DMS 273 (cell line): Measurements from ENCODE around the gene GPRIN2.
A peak's percentile ranks its signal among the peaks of the same experiment; 100 is the strongest.

Experiments used
- DNase-seq: peaks from one replicate; lab custom pipeline; 2025; ENCODE audit not compliant: unreplicated experiment; lab: John Stamatoyannopoulos, UW

GPRIN2 gene

GRCh38 chr10:46549171-46550075 is 7.0 kb downstream of the GPRIN2 start:
- DNase-seq, result no peak

GRCh38 chr10:46548498-46549090 is 7.9 kb downstream of the GPRIN2 start:
- no peak for DNase-seq

DNA sequence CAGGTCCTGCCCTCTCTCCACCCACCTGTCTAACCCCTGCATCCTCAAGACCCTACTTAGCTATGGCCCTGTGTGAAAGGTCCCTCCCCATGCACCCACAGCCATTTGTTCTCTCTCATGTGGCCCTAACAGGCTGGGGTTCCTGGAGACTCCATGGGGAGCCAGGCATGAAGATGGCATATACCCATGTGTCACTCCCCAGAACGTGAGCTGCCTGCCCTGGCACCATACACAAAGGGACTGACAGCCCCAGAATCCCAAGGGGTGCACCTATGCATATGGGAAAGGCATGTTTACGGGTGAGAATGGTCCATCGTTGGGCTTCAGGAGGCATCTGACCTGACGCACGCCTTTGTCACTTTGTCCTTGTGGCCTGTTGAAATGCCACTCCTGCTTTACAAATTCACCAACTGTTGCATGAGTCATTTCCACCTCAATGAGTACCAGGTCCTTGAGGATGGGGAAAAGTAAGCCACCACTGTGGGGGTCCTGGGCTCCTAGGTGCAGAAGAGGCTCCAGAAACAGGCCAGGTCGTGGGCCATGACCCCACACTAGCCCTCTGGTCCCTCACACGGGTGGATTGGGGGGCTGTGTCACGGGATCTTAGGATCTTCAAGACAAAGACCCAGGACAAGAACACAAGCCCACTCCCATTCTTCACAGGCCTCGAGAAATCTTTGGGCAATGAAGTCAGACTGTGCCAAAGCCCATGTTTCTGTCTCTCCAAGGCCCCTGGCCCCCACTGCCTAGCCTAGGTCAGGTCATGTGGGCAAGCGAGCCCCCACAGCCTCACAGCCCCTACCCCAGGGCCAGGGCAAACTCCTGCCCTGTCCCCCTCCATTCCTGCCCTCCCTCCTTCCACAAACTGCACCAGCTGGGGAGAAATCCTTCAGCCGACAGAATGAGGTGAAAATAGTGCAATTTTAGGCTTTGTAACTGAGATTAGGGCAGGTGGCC is 8.6 kb downstream of the GPRIN2 start:
- no peak for DNase-seq

DNA sequence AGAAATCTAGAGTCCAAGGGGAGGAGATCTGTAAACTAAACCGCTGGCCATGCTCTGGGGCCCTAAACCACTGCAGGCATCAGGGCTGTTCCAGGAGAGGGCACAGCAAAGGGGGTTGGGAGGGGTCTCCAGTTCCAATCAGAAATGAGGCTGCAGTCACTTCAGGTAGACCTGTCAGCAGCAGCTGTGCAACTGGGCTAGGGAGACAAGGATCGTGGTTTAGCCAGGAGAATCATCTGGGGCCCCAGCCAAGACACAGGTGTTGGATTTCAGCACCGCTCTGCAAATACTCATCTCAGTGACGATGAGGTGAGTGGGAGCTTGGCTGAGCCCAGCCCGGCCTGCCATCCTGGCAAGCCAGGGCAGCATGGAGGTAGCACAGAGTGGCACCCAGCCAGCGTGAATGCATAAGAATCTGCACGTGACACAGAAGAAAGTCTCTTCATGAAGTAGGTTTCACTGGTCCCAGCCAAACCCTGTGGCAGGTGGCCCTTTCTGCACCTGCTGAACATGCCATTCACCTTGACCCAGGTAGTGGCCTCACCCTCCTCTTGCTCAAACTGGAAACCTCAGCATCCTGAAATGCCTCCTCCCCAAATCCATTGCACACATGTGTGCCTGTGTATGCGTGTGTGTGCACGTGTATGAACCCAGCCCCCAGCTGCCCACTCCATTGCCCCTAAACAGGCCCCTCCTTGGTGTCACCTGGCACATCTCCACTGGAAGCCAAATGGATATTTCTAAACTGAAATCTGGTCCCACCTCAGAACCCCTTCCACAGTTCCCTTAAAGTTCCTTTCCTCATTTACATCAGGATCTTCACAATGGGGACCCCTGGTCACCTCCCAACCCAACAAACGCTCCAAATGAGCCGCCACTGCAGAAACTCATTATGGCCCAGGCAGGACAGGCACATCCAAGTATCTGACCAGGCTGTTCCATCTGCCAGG is 9.6 kb downstream of the GPRIN2 start:
- DNase-seq, result no peak

- DNase-seq, result no peak
Observed at GRCh38 chr10:46545861-46546590, 10.4 kb downstream of the GPRIN2 start.

- DNase-seq, result peak; percentile 61
Observed at GRCh38 chr10:46544989-46545791, 11.3 kb downstream of the GPRIN2 start.

DNA sequence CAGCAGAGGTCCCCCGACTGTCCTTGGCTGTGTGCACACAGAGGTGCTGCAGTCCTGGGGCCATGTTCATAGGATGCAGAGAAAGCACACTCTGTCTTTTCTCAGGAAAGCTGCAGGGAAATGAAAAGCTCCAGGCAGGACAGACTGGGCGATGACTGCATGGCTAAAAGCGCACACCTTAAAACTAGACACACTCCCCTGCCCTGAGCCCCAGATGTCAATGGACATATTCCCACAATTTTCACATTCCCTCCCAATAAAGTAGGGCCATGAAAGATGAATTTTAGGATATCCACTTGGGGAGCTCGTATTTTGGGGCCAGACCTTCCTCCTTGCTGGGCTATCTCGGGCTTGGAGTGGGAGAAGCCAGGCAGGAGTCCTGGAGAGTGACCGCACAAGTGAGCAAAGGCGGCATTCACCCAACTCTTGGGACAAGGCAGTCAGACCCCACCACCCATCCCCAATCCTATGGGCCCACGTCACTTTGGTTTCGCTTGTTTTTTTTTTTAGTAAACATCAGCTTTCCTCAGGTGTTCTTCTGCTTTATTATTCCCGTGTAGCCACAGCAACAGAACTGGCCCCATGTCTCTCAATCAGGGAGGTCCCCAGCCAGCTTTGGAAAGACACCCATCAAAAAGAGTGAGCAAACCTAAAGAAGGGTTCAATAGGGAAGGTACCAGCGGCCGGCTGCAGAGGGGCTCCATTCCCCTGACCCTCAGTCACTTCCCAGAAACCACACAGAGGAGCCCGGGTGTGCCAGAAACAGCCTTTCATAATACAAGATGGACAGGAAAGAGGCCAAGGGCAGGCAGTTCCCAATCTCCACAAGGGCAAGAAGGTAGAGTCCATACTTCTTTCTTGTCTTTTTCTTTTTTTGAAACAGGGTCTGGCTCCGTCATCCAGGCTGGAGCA is 12.7 kb downstream of the GPRIN2 start:
- no peak for DNase-seq

DNA sequence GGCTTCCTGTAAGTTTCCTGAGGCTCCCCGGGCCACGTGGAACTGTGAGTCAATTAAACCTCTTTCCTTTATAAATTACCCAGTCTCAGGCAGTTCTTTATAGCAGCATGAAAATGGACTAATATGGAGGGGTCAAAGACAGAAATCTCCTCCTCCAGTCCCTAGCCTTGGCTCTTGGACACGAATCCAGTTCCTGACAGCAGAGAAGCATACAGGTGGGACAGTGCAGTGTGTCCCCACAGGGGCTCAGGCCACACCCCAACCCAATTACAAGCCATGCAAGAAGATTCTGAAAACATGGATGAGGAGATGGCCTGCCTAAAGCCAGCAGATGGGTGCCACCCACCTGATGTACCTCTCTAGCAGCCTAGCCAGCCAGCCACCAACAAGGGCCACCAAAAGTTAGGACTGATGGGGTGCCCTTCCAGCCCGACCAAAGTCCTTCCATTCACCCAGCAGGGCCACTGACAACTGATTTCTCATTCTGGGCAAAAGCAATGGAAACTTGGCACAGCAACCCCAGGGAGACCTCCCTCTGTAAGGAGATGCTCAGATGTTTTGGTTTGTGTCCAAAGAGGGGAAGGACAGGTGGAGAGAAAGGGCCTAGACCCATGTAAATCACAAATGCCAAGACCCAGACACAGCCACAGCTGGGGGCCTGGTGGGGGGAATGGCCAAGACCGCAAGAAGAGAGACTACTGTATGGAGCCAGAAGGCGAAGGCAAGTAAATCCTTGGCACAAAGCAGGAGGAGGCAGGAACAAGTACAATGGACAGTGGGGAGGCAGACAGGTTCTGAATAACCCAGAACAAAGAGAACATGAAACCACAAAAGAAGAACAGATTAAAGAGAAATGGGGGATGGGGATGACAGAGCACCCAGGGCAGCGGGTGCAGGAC is 13.6 kb downstream of the GPRIN2 start:
- DNase-seq, result no peak

DNA sequence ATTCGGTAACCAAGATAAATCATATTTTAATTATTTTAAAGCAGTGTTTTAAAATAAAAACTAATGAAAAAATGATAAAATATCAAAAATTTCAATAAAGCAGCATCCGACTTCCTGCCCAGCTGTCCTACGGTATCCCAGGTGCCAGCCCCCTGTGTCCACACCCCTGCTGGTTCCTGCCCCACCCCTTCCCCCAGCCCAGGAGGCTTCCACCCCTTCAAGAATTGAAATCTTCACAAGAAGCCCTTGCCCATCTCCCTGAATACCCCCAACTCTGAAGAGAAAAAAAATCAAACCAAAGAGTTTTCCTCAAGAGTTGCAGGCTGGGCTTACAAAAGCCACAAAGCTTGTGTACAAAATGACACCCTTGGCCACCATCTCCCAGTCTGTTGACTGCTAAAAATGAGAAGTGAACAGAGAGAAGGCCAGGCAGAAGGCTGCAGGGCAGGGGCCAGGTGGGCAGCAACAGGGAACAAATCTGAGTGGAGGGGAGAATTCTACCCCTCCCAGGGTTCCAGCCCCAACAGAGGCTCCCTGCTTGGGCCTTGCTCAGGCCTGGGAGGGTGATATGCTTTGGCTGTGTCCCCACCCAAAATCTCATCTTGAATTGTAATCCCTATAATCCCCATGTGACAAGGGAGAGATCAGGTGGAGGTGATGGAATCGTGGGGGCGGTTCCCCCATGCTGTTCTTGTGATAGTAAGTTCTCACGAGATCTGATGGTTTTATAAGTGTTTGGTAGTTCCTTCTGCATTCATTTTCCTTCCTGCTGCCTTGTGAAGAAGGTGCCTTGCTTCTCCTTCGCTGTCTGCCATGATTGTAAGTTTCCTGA is 14.5 kb downstream of the GPRIN2 start:
- no peak for DNase-seq

DNA sequence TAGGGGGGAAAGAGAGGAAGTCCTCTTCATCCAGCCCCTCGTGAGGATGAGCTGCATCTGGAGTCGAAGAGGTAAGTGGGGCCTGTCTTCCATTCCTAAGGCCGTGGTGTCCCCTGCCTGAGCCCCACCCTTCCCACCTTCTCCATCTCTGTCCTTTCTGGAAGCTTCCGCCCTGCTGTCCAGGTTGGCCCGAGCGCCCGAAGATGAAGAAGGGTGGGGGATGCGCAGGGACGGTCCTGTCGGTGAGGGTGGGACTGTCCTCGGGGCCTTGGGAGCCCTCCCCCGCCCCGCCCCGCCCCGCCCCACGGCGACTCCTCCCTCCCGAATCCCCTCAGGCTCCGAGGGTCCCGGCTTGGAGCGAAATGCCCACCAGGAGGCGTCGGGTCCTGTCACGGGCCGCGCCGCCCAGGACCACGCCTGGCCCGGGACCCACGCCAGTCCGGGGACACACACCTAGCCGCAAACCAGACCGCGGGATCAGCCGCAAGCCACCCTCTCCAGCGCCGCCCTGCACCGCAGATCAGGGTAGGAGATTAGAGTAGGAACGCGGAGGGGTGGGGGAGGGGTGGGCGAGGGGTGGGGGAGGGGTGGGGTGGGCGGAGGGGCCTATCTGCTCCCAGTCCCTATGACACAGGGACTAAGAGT is 15.3 kb downstream of the GPRIN2 start:
- no peak for DNase-seq

DNA sequence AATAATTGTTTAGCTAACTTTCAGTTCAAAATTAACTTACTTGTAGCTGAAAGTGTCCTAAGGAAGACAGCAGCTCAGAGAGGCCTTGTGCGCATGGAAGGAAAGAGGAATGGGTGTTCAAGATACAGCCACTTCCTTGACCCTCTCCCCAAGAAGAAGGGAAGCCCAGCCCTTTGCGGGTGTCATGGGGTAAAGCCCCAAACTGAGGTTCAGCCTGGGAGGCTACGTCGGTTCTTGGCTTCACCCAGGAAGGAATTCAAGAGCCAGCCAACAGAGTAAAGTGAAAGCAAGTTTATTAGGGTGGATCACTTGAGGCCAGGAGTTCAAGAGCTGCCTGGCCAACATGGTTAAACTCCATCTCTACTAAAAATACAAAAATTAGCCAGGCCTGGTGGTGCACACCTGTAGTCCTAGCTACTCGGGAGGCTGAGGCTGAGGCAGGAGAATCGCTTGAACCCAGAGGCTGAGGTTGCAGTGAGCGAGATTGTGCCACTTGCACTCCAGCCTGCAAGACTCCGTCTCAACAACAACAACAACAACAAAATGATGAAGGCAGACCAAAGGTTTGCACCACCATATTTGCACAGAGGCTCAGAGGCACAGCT is 15.9 kb downstream of the GPRIN2 start:
- no peak for DNase-seq

- no peak for DNase-seq
Observed at GRCh38 chr10:46539596-46540411, 16.7 kb downstream of the GPRIN2 start.

DNA sequence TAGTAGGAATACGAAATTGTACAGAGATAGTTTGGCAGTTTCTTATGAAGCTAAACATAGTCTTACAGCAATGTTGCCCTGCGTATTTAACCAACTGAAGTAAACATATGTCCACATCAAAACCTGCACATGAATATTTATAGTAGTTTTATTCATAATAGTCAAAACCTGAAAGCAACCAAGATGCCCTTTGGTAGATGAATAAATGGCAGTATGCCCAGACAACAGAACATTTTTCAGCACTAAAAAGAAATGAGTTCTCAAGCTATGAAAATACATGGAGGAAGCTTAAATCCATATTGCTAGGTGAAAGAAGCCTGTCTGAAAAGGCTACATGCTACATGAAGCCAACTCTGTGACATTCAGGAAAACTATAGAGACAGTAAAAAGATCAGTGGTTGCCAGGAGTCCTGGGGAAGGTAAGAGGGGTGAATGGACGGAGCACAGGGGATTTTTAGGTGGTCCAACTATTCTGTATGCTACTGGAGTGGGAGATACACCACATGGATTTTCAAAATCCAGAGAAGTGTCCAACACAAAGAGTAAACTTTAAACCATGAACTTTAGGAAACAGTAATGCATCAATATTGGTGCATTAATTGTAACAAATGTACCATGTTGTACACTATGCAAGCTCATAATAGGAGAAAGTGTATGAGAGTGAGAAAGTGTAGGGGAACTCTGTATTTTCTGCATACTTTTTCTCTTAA is 17.6 kb downstream of the GPRIN2 start:
- DNase-seq, result no peak

- DNase-seq, result no peak
Observed at GRCh38 chr10:46538155-46538554, 18.3 kb downstream of the GPRIN2 start.
